OCI-LY1 (cell line): ENCODE data around the gene TMED8.

Experiments
- EZH2 ChIP-seq: fragments of 200-600 bp; sonication (generic), shearing (Covaris generic); IDR thresholded peaks from 2 replicates; pipeline ENCODE4 v1.8.0; 2017; ENCODE audit warnings: borderline replicate concordance, mixed run types, mild to moderate bottlenecking, antibody characterized with exemption, low read length, moderate library complexity, mixed read lengths
- TF ChIP-seq, protein P1 (sequence below): fragments of 200-600 bp; sonication (generic), shearing (Covaris generic); IDR thresholded peaks from 2 replicates; pipeline ENCODE4 v1.5.1; 2017; ENCODE audit warnings: mild to moderate bottlenecking, antibody characterized with exemption, low read length, moderate library complexity, mixed read lengths

DNA sequence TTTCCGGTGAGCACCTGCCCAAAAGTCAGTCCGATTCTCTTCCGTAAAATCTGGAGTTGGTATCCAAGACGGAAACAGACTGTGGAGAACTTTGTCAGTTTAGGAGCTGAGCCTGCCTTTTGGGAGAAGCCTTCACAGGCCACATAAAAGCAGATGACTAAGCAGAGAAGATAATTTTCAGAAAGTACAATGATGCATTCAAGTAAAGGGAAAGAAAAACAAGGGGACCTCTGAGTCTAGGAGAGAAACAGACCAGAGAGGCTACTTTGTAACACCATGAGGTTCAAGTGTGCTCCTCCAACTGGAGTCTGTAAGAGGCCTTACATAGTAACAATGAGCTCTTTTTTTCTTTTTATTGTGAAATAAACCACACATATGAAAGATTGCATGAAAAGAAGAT lies 21.1 kb downstream of the TMED8 start:
- no peak for TF ChIP-seq EZH2
- TF ChIP-seq, protein P1, sequence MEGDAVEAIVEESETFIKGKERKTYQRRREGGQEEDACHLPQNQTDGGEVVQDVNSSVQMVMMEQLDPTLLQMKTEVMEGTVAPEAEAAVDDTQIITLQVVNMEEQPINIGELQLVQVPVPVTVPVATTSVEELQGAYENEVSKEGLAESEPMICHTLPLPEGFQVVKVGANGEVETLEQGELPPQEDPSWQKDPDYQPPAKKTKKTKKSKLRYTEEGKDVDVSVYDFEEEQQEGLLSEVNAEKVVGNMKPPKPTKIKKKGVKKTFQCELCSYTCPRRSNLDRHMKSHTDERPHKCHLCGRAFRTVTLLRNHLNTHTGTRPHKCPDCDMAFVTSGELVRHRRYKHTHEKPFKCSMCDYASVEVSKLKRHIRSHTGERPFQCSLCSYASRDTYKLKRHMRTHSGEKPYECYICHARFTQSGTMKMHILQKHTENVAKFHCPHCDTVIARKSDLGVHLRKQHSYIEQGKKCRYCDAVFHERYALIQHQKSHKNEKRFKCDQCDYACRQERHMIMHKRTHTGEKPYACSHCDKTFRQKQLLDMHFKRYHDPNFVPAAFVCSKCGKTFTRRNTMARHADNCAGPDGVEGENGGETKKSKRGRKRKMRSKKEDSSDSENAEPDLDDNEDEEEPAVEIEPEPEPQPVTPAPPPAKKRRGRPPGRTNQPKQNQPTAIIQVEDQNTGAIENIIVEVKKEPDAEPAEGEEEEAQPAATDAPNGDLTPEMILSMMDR = no peak
